ENCODE data around the gene TSPAN16. TPM values are rescaled to one million over a fixed set of nuclear protein-coding genes. Genes with fewer than 3 reads are reported as not detected.

Gene TSPAN16
- total RNA-seq, 1 donor from 2014 or later, result not detected

DNA sequence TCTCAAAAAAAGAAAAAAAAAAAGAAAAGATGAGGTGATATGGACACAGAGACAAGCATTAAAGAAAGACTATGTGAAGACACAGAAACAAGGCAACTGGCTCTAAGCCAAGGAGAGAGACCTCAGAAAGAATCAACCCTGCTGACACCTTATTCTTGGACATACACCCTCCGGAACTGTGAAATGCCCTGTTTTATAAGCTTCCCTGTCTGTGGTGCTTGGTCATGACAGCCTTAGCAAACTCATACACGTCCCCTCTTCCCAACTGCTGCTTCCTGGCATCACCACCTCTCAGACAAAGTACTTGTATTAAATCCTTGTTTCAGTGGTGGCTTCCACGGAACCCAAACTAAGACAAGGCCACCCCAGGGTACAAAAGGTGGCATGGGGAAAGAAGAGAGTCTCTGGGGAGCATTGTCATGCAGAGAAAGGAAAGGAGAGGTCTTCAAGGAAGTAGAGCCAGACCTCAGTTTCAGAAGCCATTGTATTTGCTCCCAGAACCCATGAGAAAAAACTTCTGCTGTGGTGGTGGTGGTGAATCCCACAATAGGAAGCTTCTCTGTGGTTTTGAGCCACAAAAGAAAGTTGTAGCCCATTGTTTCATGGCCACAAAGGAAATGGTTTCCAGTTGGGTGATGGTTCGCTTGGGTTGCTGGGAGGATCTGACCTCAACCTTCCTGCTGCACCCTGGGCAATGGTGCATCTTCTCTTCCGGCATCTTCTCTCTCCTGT, 16.3 kb upstream of the TSPAN16 start:
- DNase-seq (ENCODE audit: low read depth, low spot score), result no peak
- Mint-ChIP-seq H3K27ac (ENCODE audit: unreplicated experiment) (no peak overlapping the region), H3K4me3 (no peak overlapping the region), H3K4me1 (peaks cover 10% of the 10 kb centered on the region), H3K36me3 (ENCODE audit: low read depth) (no peaks in the 10 kb centered on the region), H3K27me3 (ENCODE audit: low read depth) (no peaks in the 10 kb centered on the region), H3K9me3 (no peaks in the 10 kb centered on the region)
- TF ChIP-seq, protein P1, sequence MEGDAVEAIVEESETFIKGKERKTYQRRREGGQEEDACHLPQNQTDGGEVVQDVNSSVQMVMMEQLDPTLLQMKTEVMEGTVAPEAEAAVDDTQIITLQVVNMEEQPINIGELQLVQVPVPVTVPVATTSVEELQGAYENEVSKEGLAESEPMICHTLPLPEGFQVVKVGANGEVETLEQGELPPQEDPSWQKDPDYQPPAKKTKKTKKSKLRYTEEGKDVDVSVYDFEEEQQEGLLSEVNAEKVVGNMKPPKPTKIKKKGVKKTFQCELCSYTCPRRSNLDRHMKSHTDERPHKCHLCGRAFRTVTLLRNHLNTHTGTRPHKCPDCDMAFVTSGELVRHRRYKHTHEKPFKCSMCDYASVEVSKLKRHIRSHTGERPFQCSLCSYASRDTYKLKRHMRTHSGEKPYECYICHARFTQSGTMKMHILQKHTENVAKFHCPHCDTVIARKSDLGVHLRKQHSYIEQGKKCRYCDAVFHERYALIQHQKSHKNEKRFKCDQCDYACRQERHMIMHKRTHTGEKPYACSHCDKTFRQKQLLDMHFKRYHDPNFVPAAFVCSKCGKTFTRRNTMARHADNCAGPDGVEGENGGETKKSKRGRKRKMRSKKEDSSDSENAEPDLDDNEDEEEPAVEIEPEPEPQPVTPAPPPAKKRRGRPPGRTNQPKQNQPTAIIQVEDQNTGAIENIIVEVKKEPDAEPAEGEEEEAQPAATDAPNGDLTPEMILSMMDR (conservative IDR thresholded peaks at IDR 0.05), result no peak

DNA sequence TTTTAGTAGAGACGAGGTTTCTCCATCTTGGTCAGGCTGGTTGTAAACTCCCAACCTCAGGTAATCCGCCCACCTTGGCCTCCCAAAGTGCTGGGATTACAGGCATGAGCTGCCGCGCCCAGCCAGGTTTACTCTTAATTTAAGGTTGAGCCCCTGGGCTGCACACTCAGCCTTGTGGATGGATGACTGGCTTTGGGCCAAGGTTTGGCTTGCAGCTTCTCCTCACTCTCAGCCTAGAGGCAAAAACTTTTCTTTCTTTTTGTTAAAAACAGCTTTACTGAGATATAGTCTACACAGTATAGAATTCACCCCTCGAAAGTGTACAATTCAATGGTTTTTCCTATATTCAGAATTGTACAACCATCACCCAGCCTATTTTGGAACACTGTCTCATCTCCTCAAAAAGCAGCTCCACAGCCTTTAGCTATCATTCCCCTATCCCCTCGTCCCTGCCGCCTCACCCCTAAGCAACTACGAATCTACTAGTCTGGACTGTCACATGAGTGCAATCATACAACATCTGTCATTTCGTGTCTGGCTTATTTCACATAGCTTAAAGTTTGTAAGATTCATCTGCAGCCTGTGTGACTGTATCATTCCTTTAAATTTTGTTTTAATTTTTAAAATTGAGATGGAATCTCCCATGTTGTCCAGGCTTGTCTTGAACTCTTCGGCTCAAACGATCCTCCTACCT, 14.5 kb upstream of the TSPAN16 start:
- Mint-ChIP-seq H3K27me3 (ENCODE audit: low read depth) (no peaks in the 10 kb centered on the region), H3K4me1 (peaks cover 4% of the 10 kb centered on the region), H3K36me3 (ENCODE audit: low read depth) (no peaks in the 10 kb centered on the region), H3K9me3 (no peaks in the 10 kb centered on the region), H3K4me3 (no peak overlapping the region), H3K27ac (ENCODE audit: unreplicated experiment) (no peak overlapping the region)
- TF ChIP-seq, protein P1 (conservative IDR thresholded peaks at IDR 0.05), result no peak
- no peak for DNase-seq (ENCODE audit: low read depth, low spot score)

DNA sequence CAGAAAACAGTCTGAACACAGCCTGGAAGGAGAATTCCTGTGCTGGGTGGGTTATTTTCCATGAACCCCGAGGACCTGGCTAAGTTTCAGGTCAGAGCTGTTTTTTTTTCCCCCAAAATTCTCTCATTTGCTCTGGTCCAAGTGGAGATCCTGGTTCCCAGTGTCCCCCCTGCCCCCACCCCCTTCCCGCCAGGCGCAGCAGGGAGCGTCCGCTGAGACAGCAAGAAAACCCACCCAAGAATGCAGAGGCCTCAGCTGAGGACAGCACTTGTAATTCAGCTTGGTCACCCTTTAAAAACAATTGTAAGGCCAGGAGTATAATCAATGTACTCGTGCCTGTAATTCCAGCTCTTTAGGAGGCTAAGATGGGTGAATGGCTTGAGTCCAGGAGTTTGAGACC, 11.4 kb upstream of the TSPAN16 start:
- TF ChIP-seq, protein P1 (conservative IDR thresholded peaks at IDR 0.05), result no peak
- Mint-ChIP-seq H3K36me3 (ENCODE audit: low read depth) (no peaks in the 10 kb centered on the region), H3K9me3 (no peaks in the 10 kb centered on the region), H3K4me1 (peaks cover 3% of the 10 kb centered on the region), H3K27me3 (ENCODE audit: low read depth) (no peaks in the 10 kb centered on the region), H3K4me3 (no peak overlapping the region), H3K27ac (ENCODE audit: unreplicated experiment) (no peak overlapping the region)
- DNase-seq (ENCODE audit: low read depth, low spot score), result no peak

DNA sequence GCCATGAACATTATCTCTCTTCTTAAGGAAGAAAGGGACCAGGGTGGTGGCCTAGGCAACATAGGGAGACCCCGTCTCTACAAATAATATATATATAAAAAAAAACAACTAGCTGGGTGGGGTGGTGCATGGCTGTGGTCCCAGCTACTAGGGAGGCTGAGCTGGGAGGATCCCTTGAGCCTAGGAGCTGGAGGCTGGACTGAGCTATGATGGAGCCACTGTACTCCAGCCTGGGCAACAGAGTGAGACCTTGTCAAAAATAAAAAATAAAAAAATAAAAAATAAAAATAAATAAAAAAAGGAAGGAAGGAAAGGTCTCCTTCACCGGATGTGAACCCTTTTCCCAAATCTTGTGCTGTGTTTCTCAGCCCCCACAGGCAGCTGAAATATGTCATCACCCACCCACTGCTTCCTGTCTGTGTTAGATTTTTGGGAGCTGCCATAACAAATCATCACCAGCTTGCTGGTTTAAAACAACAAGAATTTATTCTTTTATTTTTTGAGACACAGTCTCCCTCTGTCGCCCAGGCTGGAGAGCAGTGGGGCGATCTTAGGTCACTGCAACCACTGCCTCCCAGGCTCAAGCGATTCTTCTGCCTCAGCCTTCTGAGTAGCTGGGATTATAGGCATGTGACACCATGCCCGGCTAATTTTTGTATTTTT, 9.5 kb upstream of the TSPAN16 start:
- TF ChIP-seq, protein P1 (conservative IDR thresholded peaks at IDR 0.05), result no peak
- H3K36me3 Mint-ChIP-seq (ENCODE audit: low read depth), result no peaks in the 10 kb centered on the region
- no peak for DNase-seq (ENCODE audit: low read depth, low spot score)
- H3K9me3 Mint-ChIP-seq, result no peaks in the 10 kb centered on the region
- no peak overlapping the region for H3K27ac Mint-ChIP-seq (ENCODE audit: unreplicated experiment)
- no peaks in the 10 kb centered on the region for H3K4me1 Mint-ChIP-seq
- no peaks in the 10 kb centered on the region for H3K27me3 Mint-ChIP-seq (ENCODE audit: low read depth)
- no peak overlapping the region for H3K4me3 Mint-ChIP-seq

DNA sequence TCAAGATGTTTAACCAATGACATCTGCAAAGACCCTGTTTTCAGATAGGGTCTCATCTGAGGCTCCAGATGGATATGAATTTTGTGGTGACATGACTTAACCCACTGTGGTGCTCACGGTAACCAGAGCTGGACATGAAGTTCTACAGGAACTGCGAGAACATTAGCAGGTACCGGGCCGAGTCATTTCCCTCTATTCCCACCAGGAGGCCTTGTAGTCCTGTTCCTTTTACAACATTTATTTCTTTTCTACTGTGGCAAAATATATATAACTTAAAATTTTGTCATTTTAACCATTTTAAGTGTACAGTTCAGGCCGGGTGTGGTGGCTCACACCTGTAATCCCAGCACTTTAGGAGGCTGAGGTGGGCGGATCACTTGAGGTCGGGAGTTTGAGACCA, 7.6 kb upstream of the TSPAN16 start:
- H3K27ac Mint-ChIP-seq (ENCODE audit: unreplicated experiment), result no peak overlapping the region
- H3K36me3 Mint-ChIP-seq (ENCODE audit: low read depth), result no peaks in the 10 kb centered on the region
- H3K4me1 Mint-ChIP-seq, result no peaks in the 10 kb centered on the region
- TF ChIP-seq, protein P1 (conservative IDR thresholded peaks at IDR 0.05), result peak; percentile 60
- no peak overlapping the region for H3K4me3 Mint-ChIP-seq
- H3K9me3 Mint-ChIP-seq, result no peaks in the 10 kb centered on the region
- no peak for DNase-seq (ENCODE audit: low read depth, low spot score)
- no peaks in the 10 kb centered on the region for H3K27me3 Mint-ChIP-seq (ENCODE audit: low read depth)
